GM21619 (cell line): Measurements from ENCODE around the gene CNTNAP1.
"Not testable (repeated sequence)": the region's sequence is repeated elsewhere in the genome, so short reads cannot be mapped to it uniquely, and the experiment has no call there.

Experiments used
- ATAC-seq: cut with Tn5 transposase; IDR thresholded peaks from one replicate; pipeline ENCODE4 v1.9.1; 2021; ENCODE audit not compliant: unreplicated experiment

CNTNAP1 gene

DNA sequence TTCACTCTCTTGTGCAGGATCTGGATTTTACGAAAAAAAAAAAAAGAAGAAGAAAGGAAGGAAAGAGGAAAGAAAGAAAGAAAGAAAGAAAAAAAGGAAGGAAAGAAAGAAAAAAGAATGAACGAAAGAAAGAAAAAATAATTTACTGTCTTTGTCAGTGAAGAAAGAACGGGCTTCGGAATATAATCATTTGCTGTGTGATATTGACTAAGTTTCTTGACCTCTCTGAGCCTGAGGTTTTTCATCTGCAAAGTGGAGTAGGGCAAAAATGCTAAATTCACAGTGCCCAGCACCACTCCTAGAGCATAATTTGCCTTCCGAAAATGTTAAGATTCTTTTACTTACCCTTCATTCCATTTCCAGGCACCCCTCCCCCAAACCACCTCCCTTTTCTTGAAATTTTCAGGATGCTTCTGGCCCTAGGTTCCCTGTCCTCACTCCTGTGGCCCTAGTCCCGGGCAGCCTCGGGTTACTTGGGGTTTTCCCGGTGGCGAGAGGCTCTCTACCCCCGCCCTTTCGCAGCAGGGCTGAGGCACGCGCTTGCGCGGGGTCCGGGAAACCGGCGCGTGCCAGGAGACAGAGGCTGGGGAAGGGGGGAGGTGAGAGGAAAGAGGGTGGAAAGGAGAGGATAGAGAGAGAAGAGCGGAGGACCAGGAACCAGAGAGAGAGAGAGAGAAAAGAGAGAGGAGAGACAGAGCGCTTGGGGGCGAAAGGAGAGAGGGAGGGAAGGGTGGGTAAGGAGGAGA is at the start of gene CNTNAP1:
TSS of gene CNTNAP1 (plus strand) at position 556 of the 746 bp plus-strand sequence. CDS start 299 bp downstream, outside the sequence.
- ATAC-seq: no peak

DNA sequence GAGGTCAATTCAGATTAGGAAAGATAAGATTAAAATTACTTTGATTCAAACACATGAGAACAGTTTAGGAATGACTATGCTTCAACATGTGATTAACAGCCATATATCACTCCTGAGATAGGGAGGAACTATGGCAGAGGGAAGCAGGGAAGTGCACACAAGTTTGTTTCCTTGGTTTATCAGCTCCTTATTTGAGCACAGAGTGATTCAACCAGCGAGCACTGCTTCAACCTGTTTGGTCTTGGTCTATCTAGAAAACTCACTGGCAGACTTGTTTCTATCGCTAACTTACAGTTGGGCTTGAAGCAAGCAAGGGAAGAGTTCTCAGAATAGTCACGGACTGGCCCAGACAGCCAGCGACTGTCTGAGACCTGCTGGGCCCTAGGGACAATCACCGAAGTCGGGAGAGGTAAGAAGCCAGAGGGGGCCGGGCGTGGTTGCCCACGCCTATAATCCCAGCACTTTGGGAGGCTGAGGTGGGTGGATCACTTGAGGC is 49.3 kb upstream of the CNTNAP1 start:
- no peak for ATAC-seq

DNA sequence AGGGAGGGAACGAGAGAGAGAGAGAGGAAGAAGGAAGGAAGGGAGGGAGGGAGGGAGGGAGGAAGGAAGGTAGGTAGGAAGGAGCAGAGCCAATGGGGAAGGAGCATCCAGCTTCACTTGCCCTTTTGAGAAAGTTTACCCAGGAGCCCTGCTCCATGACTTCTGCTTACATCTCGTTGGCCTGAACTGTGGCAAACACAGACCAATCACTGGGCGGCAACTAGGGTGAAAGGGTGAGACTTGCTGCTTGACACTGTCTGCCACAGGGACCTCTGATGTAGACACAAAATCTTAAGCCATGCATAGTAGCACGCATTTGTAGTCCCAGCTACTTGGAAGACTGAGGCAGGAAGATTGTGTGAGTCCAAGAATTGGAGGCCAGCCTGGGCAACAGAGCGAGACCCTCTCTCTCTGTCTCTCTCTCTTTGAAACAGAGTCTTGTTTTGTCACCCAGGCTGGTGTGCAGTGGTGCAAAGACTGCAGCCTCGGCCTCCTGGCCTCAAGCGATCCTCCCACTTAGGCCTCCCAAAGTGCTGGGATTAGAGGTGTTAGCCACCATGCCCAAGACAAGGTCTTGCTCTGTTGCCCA is 42.7 kb upstream of the CNTNAP1 start:
- ATAC-seq: no peak

DNA sequence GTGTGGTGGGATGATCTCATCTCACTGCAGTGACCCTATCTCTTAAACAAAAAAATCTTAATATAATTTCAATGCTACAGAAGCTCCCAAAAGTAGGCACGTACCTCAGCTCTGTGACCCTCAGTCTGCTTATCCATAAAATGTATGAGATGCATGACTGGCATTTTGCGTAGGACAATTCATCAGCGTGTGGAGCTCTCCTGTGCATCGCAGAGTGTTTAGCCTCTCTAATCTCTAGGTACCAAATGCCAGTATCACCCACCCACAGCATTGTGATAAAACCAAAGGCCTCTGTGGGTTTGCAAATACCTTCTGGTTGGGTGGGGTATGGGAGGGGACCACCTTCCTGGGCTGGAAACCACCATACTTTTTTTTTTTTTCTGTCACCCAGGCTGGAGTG is 42.2 kb upstream of the CNTNAP1 start:
- no peak for ATAC-seq

DNA sequence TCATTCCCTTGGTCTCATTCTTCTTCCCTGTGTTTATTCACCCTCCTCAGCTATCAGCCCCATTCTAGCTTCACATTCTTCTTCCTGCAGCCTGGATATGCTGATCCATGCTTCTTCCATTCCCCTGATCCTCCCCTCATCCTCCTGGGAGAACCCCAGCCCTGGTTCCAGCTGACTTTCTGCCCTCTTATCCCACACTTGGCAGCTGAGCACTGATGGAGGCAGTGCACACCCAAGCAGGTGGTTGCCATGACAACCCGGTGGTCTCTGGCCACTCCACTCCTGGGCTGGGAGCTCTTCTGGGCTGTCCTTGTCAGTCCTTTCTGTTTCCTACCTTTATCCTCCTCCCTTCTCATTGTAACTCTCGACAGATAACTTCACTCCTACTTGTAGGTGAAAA is 40.0 kb upstream of the CNTNAP1 start:
- ATAC-seq: no peak

DNA sequence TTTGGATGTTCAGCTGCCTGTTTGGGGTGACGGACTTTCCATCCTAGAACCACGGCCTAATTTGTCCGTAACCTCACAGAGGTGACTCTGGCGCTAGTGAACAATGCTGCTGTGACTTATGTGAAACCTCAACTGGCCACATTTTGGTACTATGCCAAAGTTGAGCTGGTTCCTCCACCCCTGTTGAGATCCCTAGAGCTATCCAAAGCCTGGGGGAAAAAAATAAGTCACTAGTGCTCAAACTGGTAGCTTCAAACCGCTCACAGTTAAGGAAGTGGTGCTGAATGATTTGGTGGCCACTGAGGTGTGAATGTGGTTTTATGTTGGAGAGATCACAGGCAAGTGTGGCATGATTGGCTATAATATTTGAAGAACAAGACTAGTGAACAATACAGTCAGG is 34.6 kb upstream of the CNTNAP1 start:
- no peak for ATAC-seq

DNA sequence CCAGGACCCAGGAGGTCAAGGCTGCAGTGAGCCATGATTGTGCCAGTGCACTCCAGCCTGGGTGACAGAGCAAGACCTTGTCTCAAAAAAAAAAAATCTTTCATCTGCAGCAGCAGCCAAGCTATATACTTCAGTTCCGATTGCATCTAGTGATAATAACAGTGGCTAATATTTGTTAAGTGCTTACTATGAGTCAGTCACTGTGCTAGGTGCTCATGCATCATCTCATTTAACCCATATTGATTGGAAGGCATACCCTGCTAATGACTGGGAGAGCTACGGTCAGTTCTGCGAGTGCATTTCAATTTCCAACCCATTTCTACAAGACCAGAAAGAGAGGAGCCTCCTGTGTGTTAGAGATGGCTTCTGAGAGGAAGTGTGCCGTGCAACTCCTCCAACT is 30.9 kb upstream of the CNTNAP1 start:
- ATAC-seq: no peak

DNA sequence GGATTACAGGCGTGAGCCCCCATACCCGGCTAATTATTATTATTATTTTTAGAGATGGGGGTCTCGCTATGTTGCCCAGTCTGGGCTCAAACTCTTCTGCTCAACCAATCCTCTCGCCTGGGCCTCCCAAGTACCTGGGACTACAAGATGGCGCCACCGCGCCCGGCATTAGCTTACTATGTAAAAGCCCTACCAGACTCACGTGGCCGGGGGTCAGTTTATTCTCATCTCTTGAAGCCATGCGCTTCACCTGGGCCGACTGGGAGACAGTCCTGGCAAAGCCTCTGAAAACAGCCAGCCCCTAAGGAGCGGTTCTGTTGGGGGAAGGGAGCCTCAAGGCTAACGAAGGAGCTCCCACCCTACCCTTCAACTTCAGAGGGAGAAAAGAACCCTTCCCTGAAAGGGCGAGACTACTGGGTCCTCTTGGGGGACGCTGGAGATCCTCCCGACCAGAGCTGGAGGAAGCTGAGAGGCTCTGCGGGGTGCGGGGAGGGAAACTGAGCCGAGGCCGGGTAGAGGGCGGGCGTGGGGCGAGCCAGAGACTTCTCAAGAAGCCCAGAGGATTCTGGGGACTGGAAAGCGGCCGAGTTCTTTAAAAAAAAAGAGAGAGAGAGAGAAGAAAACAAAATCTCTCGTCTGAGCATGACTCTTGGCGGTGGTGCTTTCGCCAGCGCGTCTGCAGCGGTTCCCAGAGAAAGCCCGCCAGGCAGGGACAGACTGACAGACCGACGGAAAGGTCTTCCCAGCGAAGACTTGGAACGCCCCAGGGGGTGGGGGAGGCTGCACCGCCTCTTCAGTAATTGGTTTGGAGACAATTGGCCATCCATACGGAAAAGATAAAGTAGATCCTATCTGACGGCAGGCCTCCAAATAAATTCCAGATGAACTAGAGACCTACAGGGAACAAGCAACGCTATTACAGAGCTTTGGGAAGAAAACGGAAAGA is 28.9 kb upstream of the CNTNAP1 start:
- no peak for ATAC-seq

DNA sequence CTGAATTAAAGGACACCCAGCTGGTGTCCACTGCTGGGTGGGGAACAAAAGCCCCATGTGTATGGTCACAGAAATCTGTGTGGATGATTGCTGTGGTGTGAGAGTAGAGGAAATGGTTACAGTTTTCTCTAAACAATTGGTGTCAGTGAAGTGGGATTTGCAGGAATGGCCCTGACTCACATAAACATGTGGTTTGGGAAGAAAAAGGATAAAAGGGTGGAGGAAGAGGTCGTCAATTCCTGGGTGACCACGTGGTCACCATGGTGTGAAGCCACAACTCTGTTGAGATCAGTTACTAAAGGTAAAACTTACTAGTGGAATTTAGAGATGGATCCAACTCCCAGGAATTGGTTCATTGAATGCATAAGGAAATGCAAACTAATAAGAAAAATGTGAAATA is 26.8 kb upstream of the CNTNAP1 start:
- ATAC-seq: no peak

DNA sequence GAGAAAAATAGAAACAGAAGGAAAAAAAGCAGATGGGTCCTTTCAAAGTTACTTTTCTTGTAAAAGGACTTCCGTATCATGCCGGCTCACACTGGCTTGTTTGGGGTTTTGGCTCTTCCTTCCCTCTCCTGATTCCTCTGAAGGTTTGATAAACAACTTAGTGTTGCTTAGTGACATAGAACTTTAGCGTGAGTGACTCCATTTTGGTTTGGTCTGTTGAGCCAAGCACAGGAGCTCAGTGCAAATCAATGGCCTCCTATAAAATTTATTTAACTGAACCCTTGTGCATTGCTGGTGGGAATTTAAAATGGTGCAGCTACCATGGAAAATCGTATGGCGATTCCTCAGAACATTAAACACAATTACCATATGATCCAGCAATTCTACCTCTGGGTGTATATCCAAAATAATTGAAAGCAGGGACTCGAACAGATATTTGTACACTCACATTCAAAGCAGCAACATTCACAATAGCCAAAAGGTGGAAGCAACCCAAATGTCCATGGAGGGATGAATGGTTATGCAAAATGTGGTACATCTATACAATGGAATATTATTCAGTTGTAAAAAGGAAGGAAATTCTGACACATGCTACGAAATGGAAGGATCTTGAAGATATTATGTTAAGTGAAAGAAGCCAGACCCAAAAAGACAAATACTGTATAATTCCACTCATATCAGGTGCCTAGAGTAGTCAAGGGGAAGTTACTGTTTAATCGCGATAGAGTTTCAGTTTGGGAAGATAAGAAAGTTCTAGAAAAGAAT is 24.3 kb upstream of the CNTNAP1 start:
- ATAC-seq: no peak

DNA sequence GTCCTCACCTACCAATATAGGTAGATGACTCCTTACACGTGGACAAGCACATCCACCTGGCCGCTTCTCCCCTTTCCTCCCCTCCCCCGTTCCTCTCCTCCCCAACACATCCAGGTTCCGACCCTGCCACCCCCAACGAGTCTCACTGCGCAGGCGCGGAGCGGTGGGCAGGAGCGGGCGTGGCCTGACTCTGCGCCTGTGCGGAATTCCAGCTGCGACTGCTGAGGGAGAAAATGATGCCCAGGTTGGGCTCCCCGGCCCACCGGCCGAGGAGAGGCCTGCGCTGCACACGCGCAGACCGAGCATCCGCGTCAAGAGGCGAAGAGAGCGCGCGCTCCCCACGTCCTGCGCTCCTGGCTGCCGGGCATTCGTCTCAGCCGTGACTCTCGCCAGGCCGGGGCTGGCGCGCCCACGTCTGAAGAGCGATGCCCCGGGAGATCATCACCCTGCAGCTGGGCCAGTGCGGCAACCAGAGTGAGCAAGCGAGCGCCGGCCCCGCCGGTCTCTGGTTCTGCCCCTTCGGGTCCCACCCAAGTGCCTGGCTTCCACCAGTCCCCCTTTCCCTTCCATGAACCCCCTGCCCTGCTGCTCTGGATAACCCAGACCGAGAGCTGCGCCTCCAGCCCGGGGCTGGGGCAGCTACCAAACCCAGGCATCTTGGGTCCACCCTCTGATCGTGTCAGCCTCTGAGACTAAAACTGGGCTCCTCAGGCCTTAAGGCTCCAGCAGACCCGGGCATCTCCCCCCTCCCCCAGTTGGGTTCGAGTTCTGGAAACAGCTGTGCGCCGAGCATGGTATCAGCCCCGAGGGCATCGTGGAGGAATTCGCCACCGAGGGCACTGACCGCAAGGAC is 23.0 kb upstream of the CNTNAP1 start, which contains the start of gene TUBG2:
TSS of gene TUBG2 (plus strand) at position 206 of the 853 bp plus-strand sequence. CDS start at position 426, 220 bp downstream.
- no peak for ATAC-seq

DNA sequence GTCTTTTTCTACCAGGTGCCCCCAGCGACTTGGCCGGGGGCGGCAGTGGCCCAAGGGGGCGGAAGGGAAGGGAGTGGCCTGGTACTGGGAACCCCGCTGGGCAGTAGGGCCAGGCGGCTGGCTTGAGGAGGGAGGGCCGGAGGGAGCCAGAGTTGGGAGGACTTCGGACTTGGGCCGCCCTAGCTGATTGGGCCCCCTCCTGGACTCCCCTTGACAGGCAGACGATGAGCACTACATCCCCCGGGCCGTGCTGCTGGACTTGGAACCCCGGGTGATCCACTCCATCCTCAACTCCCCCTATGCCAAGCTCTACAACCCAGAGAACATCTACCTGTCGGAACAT is 22.4 kb upstream of the CNTNAP1 start:
- not testable (repeated sequence) for ATAC-seq

DNA sequence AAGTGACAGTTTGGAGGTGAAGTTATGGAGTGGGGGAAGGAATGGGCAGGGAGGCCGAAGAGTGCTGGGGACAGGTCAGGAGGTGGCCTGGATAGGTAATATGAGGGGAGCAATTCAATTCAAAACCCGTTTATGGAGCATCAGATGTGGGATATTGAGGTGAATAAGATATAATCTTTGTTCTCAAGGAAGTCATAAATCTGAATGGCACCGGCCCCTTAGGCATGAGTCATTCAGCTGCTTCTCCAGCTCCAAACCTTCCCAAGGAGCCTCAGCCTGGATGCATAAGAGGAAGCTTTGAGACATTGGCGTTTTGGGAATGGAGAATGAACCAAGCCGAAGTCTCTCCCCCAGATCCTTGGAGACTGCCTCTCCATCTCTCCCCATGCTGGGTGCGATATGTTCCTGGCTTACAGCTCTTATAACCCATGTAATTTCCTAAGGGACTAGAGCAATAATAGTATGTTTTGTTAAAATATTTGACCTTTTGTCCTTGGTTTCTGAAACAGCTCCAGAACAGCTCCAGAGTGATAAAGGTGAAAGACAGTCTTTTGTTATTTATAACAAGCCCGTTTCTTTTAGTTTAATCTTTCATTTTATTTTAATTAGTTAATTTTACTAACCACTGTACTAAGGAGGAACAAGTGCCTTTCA is 21.5 kb upstream of the CNTNAP1 start:
- no peak for ATAC-seq

DNA sequence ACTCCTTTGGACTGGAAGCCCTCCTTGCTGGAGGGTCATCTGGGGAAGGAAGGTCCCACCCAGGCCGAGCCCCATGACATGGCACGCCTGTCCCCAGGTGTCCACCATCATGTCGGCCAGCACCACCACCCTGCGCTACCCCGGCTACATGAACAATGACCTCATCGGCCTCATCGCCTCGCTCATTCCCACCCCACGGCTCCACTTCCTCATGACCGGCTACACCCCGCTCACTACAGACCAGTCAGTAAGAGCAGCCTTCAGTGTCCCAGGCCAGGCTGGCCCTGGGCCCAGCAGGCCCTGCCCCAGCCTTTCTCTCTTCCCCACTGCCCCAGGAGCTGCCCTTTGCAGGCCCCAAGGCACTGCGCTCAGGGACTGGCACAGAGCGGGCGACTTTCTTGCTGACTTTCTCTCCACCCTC is 16.7 kb upstream of the CNTNAP1 start:
- ATAC-seq: no peak

DNA sequence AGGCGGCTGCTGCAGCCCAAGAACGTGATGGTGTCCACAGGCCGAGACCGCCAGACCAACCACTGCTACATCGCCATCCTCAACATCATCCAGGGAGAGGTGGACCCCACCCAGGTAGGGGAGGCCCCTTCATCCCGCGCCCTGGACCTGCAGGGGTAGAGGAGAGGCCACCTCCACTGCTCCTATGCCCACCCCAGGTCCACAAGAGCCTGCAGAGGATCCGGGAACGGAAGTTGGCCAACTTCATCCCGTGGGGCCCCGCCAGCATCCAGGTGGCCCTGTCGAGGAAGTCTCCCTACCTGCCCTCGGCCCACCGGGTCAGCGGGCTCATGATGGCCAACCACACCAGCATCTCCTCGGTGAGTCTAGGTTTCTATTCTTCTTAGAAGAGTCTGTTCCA is 16.2 kb upstream of the CNTNAP1 start:
- ATAC-seq: not testable (repeated sequence)

DNA sequence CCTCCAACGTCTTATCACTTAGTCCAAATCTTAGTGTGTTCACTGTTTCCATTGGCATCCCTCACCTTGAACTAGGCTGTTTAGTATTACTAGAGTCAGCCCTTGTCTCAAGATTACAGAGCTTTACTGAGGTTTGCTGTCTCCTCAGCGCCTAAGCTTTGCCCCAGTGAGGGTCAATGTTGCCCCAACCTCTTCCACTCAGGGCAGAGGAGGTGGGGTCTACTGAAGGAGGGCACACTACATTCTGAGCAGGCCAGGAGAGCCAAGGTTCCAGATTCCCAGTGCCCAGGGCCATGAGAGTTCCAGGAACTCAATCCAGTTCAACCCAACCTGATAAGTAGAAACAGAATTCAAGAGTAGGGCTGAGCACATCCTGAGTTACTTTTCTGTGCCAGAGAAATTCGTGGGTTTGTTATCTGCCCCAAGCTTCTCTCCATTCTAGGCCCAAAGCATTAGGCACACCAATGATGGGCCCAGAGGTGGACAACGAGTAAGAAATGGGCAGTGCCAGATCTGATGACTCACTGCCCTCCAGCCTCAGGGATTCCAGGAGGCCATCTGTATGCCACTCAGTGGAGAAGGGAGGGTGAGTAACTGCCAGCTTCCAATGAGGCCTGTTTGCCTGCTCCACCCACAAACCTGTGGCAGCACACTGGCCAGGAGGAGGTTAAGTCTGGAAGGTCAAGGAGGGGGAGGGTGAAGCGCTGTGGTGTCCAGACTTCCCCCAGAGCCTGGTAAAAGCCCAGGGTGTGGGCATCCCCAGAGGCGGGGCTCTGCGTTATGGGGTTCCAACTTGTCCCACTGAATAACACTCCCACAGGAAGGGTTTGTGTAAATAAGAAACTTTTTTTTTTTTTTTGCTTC is 15.0 kb upstream of the CNTNAP1 start:
- ATAC-seq: no peak

DNA sequence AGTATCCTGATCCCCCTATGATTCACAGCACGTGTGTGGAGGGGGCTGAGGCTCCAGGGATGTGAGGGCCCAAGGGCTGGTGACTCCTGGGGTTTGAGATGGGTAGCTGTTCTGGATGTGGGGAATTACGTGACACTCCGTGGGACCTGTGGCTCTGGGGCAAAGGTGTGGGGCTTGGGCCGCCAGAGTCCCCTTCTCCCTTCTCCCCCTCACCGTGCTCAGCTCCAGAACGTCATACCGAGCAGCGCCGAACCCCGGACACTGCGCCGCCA is 12.7 kb upstream of the CNTNAP1 start:
- no peak for ATAC-seq

DNA sequence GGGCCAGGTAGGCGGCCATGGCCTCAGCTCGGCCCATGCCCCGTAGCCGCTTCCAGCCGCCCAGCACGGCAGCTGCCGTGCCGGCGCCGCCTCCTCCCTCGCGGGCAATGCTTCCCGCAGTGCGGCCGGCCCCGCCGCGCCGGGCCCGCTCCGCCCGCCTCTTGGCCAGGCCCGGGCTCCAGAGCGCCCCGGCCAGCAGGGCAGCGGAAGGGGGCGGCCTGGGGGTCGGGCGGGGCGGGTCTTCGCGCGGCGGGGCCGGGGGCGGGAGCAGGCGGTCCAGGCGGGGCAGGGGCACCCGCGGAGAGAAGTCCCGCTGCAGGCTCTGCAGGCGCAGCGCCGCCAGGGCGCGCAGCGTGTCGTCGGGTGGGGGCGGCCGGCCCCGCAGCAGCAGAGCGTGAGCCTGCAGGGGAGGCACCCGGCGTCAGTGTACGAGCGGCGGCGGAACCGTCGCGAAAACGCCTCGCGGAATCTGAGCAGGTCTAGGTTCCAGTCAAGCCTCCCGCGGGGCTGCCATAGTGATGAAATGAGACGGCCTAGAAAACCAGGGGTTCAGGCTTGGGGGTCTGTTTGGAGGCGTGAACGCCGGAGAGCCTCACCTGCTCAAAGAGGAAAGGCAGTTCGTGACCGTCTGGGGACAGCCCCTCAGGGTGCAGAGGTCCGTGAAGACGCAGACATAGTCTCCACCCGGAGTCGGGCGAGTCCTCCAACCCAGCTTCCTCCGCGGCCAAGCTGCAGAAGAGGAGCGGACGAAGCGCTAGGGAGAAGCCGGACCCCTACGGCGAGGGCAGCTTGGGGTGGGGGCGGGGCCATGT is 12.1 kb upstream of the CNTNAP1 start:
- ATAC-seq: no peak
